ENCODE data around the gene MLEC.
"Not testable (repeated sequence)": the region's sequence is repeated elsewhere in the genome, so short reads cannot be mapped to it uniquely, and the experiment has no call there.

The MLEC gene

GRCh38 chr12:120732198-120732597 is 45.2 kb downstream of the MLEC start:
- H3K4me1 ChIP-seq (ENCODE audit: control insufficient read depth, insufficient read depth, low read length); H3K4me3 ChIP-seq (ENCODE audit: low read depth, low read length); H3K36me3 ChIP-seq (ENCODE audit: control insufficient read depth, insufficient read depth, low read length); H3K9ac ChIP-seq (ENCODE audit: low read depth, low read length); H3K9me3 ChIP-seq (ENCODE audit: control insufficient read depth, insufficient read depth, low read length); H3K27me3 ChIP-seq (ENCODE audit: control insufficient read depth, insufficient read depth, low read length): not testable (repeated sequence)

- no peaks in the 10 kb centered on the region for H3K9me3 ChIP-seq (ENCODE audit: control insufficient read depth, insufficient read depth, low read length)
- peaks cover 5% of the 10 kb centered on the region for H3K36me3 ChIP-seq (ENCODE audit: control insufficient read depth, insufficient read depth, low read length)
- no peak overlapping the region for H3K9ac ChIP-seq (ENCODE audit: low read depth, low read length)
- H3K27me3 ChIP-seq (ENCODE audit: control insufficient read depth, insufficient read depth, low read length) = no peaks in the 10 kb centered on the region
- H3K4me3 ChIP-seq (ENCODE audit: low read depth, low read length) = no peak overlapping the region
- H3K4me1 ChIP-seq (ENCODE audit: control insufficient read depth, insufficient read depth, low read length) = no peaks in the 10 kb centered on the region
These were observed 46.6 kb downstream of the MLEC start for GRCh38 chr12:120733574-120733973.

- Histone ChIP-seq H3K4me1 (ENCODE audit: control insufficient read depth, insufficient read depth, low read length) (no peaks in the 10 kb centered on the region), H3K27me3 (ENCODE audit: control insufficient read depth, insufficient read depth, low read length) (no peaks in the 10 kb centered on the region), H3K4me3 (ENCODE audit: low read depth, low read length) (no peak overlapping the region), H3K9me3 (ENCODE audit: control insufficient read depth, insufficient read depth, low read length) (no peaks in the 10 kb centered on the region), H3K36me3 (ENCODE audit: control insufficient read depth, insufficient read depth, low read length) (peaks cover 5% of the 10 kb centered on the region), H3K9ac (ENCODE audit: low read depth, low read length) (no peak overlapping the region)
These were observed 47.3 kb downstream of the MLEC start for GRCh38 chr12:120734210-120734609.

GRCh38 chr12:120735181-120735580 is 48.2 kb downstream of the MLEC start:
- no peak overlapping the region for H3K4me3 ChIP-seq (ENCODE audit: low read depth, low read length)
- H3K9ac ChIP-seq (ENCODE audit: low read depth, low read length) = no peak overlapping the region
- no peaks in the 10 kb centered on the region for H3K4me1 ChIP-seq (ENCODE audit: control insufficient read depth, insufficient read depth, low read length)
- no peaks in the 10 kb centered on the region for H3K9me3 ChIP-seq (ENCODE audit: control insufficient read depth, insufficient read depth, low read length)
- no peaks in the 10 kb centered on the region for H3K27me3 ChIP-seq (ENCODE audit: control insufficient read depth, insufficient read depth, low read length)
- peaks cover 5% of the 10 kb centered on the region for H3K36me3 ChIP-seq (ENCODE audit: control insufficient read depth, insufficient read depth, low read length)

GRCh38 chr12:120736404-120737331 is 49.7 kb downstream of the MLEC start:
- Histone ChIP-seq H3K9me3 (ENCODE audit: control insufficient read depth, insufficient read depth, low read length) (no peaks in the 10 kb centered on the region), H3K36me3 (ENCODE audit: control insufficient read depth, insufficient read depth, low read length) (peaks cover 2% of the 10 kb centered on the region), H3K9ac (ENCODE audit: low read depth, low read length) (no peak overlapping the region), H3K4me1 (ENCODE audit: control insufficient read depth, insufficient read depth, low read length) (no peaks in the 10 kb centered on the region), H3K4me3 (ENCODE audit: low read depth, low read length) (no peak overlapping the region), H3K27me3 (ENCODE audit: control insufficient read depth, insufficient read depth, low read length) (no peaks in the 10 kb centered on the region)

GRCh38 chr12:120737557-120738251 is 50.8 kb downstream of the MLEC start:
- no peaks in the 10 kb centered on the region for H3K27me3 ChIP-seq (ENCODE audit: control insufficient read depth, insufficient read depth, low read length)
- no peaks in the 10 kb centered on the region for H3K4me1 ChIP-seq (ENCODE audit: control insufficient read depth, insufficient read depth, low read length)
- H3K9ac ChIP-seq (ENCODE audit: low read depth, low read length) = no peak overlapping the region
- H3K36me3 ChIP-seq (ENCODE audit: control insufficient read depth, insufficient read depth, low read length) = peaks cover 2% of the 10 kb centered on the region
- H3K4me3 ChIP-seq (ENCODE audit: low read depth, low read length) = no peak overlapping the region
- no peaks in the 10 kb centered on the region for H3K9me3 ChIP-seq (ENCODE audit: control insufficient read depth, insufficient read depth, low read length)

- H3K4me3 ChIP-seq (ENCODE audit: low read depth, low read length) = no peak overlapping the region
- no peaks in the 10 kb centered on the region for H3K4me1 ChIP-seq (ENCODE audit: control insufficient read depth, insufficient read depth, low read length)
- H3K36me3 ChIP-seq (ENCODE audit: control insufficient read depth, insufficient read depth, low read length) = peaks cover 2% of the 10 kb centered on the region
- H3K9ac ChIP-seq (ENCODE audit: low read depth, low read length) = no peak overlapping the region
- no peaks in the 10 kb centered on the region for H3K9me3 ChIP-seq (ENCODE audit: control insufficient read depth, insufficient read depth, low read length)
- no peaks in the 10 kb centered on the region for H3K27me3 ChIP-seq (ENCODE audit: control insufficient read depth, insufficient read depth, low read length)
These were observed 51.5 kb downstream of the MLEC start for GRCh38 chr12:120738252-120739030.

- H3K4me3 ChIP-seq (ENCODE audit: low read depth, low read length) = no peak overlapping the region
- no peaks in the 10 kb centered on the region for H3K4me1 ChIP-seq (ENCODE audit: control insufficient read depth, insufficient read depth, low read length)
- H3K9me3 ChIP-seq (ENCODE audit: control insufficient read depth, insufficient read depth, low read length) = no peaks in the 10 kb centered on the region
- H3K36me3 ChIP-seq (ENCODE audit: control insufficient read depth, insufficient read depth, low read length) = peaks cover under 1% of the 10 kb centered on the region
- no peaks in the 10 kb centered on the region for H3K27me3 ChIP-seq (ENCODE audit: control insufficient read depth, insufficient read depth, low read length)
- no peak overlapping the region for H3K9ac ChIP-seq (ENCODE audit: low read depth, low read length)
These were observed 52.2 kb downstream of the MLEC start for GRCh38 chr12:120739031-120739762.

GRCh38 chr12:120739821-120740613 is 53.1 kb downstream of the MLEC start:
- H3K27me3 ChIP-seq (ENCODE audit: control insufficient read depth, insufficient read depth, low read length) = no peaks in the 10 kb centered on the region
- no peak overlapping the region for H3K4me3 ChIP-seq (ENCODE audit: low read depth, low read length)
- no peaks in the 10 kb centered on the region for H3K36me3 ChIP-seq (ENCODE audit: control insufficient read depth, insufficient read depth, low read length)
- H3K4me1 ChIP-seq (ENCODE audit: control insufficient read depth, insufficient read depth, low read length) = no peaks in the 10 kb centered on the region
- no peak overlapping the region for H3K9ac ChIP-seq (ENCODE audit: low read depth, low read length)
- no peaks in the 10 kb centered on the region for H3K9me3 ChIP-seq (ENCODE audit: control insufficient read depth, insufficient read depth, low read length)

GRCh38 chr12:120740871-120741270 is 53.9 kb downstream of the MLEC start:
- H3K27me3 ChIP-seq (ENCODE audit: control insufficient read depth, insufficient read depth, low read length) = no peaks in the 10 kb centered on the region
- H3K4me1 ChIP-seq (ENCODE audit: control insufficient read depth, insufficient read depth, low read length) = no peaks in the 10 kb centered on the region

More at GRCh38 chr12:120740871-120741270, 53.9 kb downstream of the MLEC start:
- no peaks in the 10 kb centered on the region for H3K36me3 ChIP-seq (ENCODE audit: control insufficient read depth, insufficient read depth, low read length)
- H3K4me3 ChIP-seq (ENCODE audit: low read depth, low read length) = no peak overlapping the region
- no peak overlapping the region for H3K9ac ChIP-seq (ENCODE audit: low read depth, low read length)
- no peaks in the 10 kb centered on the region for H3K9me3 ChIP-seq (ENCODE audit: control insufficient read depth, insufficient read depth, low read length)

Data from iPS-15b (cell line).